Stimulated activated CD8-positive, alpha-beta memory T cell treated with anti-CD3 and anti-CD28 coated beads, Interleukin-7, amount 100 ng/mL, for 24 hours (primary cell): Measurements from ENCODE around the gene KIF3B.
A peak's percentile ranks its signal among the peaks of the same experiment; 100 is the strongest.
"Not testable (repeated sequence)": the region's sequence is repeated elsewhere in the genome, so short reads cannot be mapped to it uniquely, and the experiment has no call there.

Experiments used
- DNase-seq: peaks from one replicate; pipeline ENCODE4 v3.0.0-alpha.2; 2020; ENCODE audit warnings: low read depth

The KIF3B gene

GRCh38 chr20:32357375-32357868 is 80.0 kb downstream of the KIF3B start:
- DNase-seq = no peak

GRCh38 chr20:32357869-32358631 is 80.6 kb downstream of the KIF3B start, which contains the start of gene ASXL1:
Gene ASXL1, plus strand, starts transcription at chr20:32358331. Its CDS starts 445 bp downstream, at chr20:32358776.
- peak; percentile 85 for DNase-seq

DNA sequence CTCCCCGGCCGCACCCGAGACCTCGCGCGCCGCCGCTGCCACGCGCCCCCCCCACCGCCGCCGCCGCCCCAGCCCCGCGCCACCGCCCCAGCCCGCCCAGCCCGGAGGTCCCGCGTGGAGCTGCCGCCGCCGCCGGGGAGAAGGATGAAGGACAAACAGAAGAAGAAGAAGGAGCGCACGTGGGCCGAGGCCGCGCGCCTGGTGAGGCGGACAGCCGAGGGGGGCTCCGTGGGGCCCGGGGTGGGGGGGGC is 81.1 kb downstream of the KIF3B start:
- DNase-seq = peak; percentile 58

DNA sequence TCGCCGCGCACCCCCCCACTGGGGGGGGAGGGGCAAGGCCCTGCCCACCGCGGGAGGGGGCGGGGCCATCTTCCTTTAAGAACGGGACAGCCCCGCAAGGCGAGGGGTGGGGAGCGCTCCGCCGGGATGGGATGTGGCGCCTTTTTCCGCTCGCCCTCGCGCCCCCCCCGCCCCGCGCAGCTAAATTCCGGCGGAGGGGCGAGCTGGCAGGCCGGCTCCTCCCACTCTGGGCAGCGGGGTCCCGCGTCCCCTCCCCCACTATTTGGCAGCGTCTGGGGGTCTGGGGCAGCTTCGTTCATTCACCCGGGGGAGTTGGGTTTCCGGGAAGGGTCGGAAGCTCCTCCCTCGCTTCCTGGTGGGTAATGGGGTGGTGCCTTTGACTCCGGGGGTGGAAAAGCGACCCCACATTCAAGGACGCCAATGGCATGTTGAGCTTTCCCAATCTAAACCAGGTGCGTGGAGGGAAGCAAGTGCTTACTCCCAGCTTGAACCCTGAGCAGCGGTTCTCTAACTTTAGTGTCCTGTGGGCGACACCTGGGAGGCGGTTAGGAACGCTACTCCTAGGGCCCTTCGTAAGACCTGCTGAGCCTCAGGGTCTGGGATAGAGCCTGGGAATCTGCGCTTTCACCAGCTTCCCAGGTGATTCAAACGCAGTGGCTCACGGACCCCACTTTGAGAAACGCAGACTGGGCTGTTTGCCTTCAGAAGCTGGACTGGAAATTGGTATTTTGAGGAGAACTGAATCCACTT is 81.6 kb downstream of the KIF3B start:
- no peak for DNase-seq

DNA sequence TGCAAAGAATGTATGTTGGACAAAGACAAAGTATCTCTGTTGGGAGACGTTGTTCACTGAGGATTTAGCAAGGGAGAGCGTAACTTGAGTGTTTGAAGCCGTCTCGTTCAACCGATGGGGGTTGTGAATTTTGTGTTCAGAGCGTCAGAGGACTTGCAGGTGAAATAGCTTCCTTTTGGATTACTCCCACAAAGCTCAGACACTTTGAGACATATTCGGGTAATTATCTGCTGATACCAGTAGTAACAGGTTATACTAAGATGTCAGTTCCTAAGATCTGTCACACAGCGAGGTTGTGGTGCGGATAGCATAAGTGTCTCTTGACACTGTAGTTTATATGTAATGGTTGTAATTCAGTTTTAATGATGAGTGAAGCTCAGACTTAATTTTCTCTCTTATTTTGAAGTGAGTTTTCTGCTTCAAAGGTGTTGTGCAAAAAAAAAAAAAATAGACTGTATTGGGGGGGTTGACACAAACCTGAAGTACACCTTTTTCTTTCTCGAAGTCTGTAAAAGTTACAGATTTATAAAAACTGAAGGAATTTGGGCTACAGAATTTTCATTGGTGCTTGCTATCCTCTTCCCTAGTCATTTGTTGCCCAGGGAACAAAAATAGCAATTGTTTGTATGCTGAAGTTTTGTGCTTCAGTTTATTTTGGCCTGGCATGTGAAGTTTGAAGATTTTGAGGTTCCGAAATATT is 82.3 kb downstream of the KIF3B start:
- DNase-seq = no peak

DNA sequence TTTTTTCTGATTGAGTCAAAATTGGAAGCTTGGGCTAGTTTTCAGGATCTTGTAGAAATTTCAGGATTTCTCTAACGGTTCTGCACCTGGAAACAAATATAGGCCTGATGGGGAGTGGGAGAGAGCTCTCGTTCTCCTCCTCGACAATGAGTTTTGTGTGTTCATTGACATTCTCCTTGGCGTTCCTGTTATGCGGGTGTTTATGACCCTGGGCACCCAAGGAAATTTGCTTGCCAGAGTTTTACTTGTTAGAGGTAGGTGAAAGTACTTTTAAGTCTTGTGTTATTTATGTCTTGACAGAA is 82.8 kb downstream of the KIF3B start:
- DNase-seq = no peak

DNA sequence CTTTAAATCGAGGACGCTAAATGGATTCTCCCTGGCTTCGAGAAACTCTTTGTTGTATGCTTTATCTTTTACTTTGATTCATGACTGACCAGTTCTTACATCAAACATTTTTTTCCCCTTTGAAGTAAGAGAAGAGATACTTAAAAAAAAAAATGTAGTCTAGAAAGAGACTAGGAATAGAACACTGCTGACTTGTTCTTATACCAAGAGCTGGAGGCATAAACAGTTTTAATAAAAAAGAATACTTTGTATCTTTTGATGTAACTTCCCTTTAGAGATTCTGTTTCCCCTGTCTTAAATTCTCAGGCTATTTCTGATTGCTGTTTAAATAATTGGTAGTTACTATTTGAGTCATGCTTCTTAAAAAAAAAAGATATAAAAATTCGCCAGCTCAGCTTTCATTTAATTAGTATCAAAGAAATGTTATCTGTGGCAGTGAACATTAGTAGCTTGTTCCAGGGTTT is 85.5 kb downstream of the KIF3B start:
- no peak for DNase-seq

DNA sequence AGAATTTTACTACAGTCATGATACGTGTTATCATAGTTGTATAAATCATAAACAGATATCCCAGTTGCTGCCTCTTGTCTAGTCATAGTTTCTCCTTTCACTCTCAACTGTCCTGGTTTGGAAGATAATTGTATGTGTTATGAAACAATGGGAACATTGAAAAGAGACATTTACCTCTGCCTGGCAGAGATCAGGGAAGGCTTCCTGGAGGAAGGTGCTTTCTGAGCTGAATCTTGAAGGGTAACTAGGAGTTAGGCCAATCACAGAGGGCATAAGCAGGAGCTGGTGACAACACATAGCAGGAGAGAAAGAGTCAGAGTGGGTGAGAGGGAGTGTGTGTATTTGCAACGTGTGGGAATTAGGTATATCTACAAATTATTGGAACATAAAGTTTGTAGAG is 86.0 kb downstream of the KIF3B start:
- no peak for DNase-seq

- DNase-seq = no peak
Measured at GRCh38 chr20:32364554-32365208, 87.2 kb downstream of the KIF3B start.

GRCh38 chr20:32365564-32365963 is 88.1 kb downstream of the KIF3B start:
- no peak for DNase-seq

GRCh38 chr20:32366380-32366779 is 88.9 kb downstream of the KIF3B start:
- DNase-seq = no peak

GRCh38 chr20:32368323-32368722 is 90.9 kb downstream of the KIF3B start:
- no peak for DNase-seq

DNA sequence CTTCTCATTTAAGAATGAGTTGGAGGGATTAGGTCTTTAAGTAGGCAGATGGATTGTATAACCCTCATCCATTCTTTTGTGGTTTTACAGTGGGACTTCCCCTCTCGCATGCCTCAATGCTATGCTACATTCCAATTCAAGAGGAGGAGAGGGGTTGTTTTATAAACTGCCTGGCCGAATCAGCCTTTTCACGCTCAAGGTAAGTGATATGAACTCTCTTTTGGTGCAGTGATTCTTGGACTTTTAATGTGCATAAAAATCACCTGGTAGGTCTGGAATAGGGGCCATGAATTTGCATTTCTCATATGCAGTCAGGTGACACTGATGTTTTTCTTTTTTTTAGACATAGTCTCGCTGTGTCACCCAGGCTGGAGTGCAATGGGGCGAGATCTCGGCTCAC is 91.5 kb downstream of the KIF3B start:
- no peak for DNase-seq

DNA sequence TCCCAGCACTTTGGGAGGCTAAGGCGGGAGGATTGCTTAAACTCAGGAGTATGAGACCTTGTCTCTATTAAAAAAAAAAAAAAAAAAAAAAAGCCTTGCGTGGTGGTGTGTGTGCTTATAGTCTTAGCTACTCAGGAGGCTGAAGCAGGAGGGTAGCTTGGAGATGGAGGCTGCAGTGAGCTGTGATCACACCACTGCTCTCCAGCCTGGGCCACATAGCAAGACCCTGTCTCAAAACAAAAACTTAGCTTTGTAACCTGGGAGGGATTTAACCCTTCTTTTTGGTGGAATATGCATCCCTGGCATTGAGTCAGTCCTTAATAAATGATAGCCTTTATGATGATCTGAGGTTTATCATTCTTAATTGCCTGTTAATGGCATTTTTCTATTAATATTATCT is 93.4 kb downstream of the KIF3B start:
- DNase-seq = no peak

DNA sequence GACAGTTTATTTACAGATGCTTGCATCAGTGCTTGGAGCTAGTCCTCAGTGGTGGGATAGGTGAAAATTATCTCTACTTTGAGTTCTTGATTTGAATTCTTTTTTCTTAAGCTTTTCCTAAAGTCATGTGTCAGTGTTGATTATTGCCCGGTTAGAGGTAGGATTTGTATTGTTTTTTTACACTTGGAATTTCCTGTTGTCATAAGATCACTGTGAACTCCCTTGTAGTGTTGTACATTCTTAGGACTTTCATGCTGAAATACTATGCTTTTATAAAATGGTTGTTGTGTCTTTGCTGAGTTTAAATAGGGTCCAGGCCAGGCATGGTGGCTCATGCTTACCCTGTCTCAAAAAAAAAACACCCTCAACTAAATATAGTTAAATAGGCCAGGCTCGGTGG is 101.0 kb downstream of the KIF3B start:
- DNase-seq = no peak

- not testable (repeated sequence) for DNase-seq
Measured at GRCh38 chr20:32380037-32380436, 102.6 kb downstream of the KIF3B start.

- no peak for DNase-seq
Measured at GRCh38 chr20:32380745-32381144, 103.3 kb downstream of the KIF3B start.

GRCh38 chr20:32382102-32382950 is 104.9 kb downstream of the KIF3B start:
- no peak for DNase-seq

DNA sequence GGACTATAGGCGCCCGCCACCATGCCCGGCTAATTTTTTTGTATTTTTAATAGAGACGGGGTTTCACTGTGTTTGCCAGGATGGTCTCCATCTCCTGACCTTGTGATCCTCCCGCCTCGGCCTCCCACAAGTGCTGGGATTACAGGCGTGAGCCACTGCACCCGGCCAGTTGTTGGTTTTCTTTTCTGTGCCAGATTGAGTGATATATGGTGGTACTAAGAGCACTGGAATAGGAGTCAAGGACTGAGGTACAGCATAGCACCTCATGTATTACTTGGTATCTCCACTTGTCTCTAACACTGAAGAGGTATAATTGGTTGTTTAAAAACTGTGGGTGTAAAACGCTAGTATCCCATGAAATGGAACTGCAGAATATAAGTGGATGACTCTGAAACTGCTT is 106.0 kb downstream of the KIF3B start:
- DNase-seq = not testable (repeated sequence)
